ENCODE results near the gene ADGRE1. TPM values are rescaled to one million over a fixed set of nuclear protein-coding genes. Genes with fewer than 3 reads are reported as not detected.
"Not testable (repeated sequence)": the region's sequence is repeated elsewhere in the genome, so short reads cannot be mapped to it uniquely, and the experiment has no call there.

ADGRE1 gene
- total and polyA plus RNA-seq, 2 experiments from 2014 or later: not detected

DNA sequence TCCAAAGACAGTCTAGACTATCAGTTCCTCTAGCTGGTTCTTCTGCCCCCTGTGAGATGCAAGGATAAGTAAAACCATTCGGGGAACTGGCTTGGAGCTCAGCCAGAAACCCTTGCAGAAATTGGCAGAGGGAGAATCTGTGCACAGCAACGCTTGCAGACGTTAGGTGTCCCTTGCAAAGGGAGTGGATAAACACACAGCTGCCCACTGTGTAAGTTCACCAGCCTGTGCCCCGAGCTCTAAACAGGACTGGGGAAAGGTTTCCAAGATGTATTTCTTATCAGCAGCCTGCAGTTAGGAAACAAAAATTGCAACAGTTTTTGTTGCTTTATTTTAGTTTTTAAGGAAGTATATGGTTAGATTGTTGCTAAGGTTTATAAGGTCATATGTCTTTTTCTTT is 19.0 kb upstream of the ADGRE1 start:
- Histone ChIP-seq H3K36me3 (ENCODE audit: insufficient read depth) (no peaks in the 10 kb centered on the region), H3K79me2 (replicated peaks; ENCODE audit: insufficient read depth) (no peaks in the 10 kb centered on the region), H2AFZ (no peak overlapping the region), H3K4me3 (no peak overlapping the region), H3K4me2 (no peak overlapping the region), H3K9me2 (ENCODE audit: insufficient read depth) (no peaks in the 10 kb centered on the region), H3K27ac (ENCODE audit: low read depth) (no peak overlapping the region), H4K20me1 (replicated peaks; ENCODE audit: insufficient read depth) (no peaks in the 10 kb centered on the region), H3F3A (replicated peaks; ENCODE audit: low read depth) (no peaks in the 10 kb centered on the region), H3K4me1 (ENCODE audit: insufficient read depth) (no peaks in the 10 kb centered on the region), H3K27me3 (ENCODE audit: insufficient read depth) (no peaks in the 10 kb centered on the region)
- Mint-ChIP-seq H3K27ac (no peak overlapping the region), H3K4me3 (no peak overlapping the region), H3K9me3 (peaks cover 89% of the 10 kb centered on the region), H3K4me1 (no peaks in the 10 kb centered on the region), H3K27me3 (ENCODE audit: insufficient read depth, low read depth, poor library complexity) (peaks cover 10% of the 10 kb centered on the region), H3K36me3 (ENCODE audit: low read depth) (peaks cover 37% of the 10 kb centered on the region)
- DNase-seq (ENCODE audit: low spot score) (no peak), ATAC-seq (no peak)
- TF ChIP-seq ZNF114 (CRISPR knock-in tag; IDR thresholded peaks at IDR 0.05): no peak
- TF ChIP-seq STAT1 (IDR thresholded peaks at IDR 0.05; ENCODE audit: unreplicated experiment): no peak
- no peak for TF ChIP-seq EZH2phosphoT487 (IDR thresholded peaks at IDR 0.05; ENCODE audit: unreplicated experiment)
- TF ChIP-seq NANOG (IDR thresholded peaks at IDR 0.05; ENCODE audit: borderline replicate concordance): no peak
- no peak for TF ChIP-seq EZH2 (IDR thresholded peaks at IDR 0.05; ENCODE audit: low read depth, unreplicated experiment)
- TF ChIP-seq JUNB (IDR thresholded peaks at IDR 0.05; ENCODE audit: unreplicated experiment): no peak
- TF ChIP-seq CREB1 (CRISPR knock-in tag; IDR thresholded peaks at IDR 0.05; ENCODE audit: low read depth): no peak
- TF ChIP-seq, protein P1, sequence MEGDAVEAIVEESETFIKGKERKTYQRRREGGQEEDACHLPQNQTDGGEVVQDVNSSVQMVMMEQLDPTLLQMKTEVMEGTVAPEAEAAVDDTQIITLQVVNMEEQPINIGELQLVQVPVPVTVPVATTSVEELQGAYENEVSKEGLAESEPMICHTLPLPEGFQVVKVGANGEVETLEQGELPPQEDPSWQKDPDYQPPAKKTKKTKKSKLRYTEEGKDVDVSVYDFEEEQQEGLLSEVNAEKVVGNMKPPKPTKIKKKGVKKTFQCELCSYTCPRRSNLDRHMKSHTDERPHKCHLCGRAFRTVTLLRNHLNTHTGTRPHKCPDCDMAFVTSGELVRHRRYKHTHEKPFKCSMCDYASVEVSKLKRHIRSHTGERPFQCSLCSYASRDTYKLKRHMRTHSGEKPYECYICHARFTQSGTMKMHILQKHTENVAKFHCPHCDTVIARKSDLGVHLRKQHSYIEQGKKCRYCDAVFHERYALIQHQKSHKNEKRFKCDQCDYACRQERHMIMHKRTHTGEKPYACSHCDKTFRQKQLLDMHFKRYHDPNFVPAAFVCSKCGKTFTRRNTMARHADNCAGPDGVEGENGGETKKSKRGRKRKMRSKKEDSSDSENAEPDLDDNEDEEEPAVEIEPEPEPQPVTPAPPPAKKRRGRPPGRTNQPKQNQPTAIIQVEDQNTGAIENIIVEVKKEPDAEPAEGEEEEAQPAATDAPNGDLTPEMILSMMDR (conservative IDR thresholded peaks at IDR 0.05; ENCODE audit: low read depth in 2 of 2): no peak
- TF ChIP-seq, protein P2, sequence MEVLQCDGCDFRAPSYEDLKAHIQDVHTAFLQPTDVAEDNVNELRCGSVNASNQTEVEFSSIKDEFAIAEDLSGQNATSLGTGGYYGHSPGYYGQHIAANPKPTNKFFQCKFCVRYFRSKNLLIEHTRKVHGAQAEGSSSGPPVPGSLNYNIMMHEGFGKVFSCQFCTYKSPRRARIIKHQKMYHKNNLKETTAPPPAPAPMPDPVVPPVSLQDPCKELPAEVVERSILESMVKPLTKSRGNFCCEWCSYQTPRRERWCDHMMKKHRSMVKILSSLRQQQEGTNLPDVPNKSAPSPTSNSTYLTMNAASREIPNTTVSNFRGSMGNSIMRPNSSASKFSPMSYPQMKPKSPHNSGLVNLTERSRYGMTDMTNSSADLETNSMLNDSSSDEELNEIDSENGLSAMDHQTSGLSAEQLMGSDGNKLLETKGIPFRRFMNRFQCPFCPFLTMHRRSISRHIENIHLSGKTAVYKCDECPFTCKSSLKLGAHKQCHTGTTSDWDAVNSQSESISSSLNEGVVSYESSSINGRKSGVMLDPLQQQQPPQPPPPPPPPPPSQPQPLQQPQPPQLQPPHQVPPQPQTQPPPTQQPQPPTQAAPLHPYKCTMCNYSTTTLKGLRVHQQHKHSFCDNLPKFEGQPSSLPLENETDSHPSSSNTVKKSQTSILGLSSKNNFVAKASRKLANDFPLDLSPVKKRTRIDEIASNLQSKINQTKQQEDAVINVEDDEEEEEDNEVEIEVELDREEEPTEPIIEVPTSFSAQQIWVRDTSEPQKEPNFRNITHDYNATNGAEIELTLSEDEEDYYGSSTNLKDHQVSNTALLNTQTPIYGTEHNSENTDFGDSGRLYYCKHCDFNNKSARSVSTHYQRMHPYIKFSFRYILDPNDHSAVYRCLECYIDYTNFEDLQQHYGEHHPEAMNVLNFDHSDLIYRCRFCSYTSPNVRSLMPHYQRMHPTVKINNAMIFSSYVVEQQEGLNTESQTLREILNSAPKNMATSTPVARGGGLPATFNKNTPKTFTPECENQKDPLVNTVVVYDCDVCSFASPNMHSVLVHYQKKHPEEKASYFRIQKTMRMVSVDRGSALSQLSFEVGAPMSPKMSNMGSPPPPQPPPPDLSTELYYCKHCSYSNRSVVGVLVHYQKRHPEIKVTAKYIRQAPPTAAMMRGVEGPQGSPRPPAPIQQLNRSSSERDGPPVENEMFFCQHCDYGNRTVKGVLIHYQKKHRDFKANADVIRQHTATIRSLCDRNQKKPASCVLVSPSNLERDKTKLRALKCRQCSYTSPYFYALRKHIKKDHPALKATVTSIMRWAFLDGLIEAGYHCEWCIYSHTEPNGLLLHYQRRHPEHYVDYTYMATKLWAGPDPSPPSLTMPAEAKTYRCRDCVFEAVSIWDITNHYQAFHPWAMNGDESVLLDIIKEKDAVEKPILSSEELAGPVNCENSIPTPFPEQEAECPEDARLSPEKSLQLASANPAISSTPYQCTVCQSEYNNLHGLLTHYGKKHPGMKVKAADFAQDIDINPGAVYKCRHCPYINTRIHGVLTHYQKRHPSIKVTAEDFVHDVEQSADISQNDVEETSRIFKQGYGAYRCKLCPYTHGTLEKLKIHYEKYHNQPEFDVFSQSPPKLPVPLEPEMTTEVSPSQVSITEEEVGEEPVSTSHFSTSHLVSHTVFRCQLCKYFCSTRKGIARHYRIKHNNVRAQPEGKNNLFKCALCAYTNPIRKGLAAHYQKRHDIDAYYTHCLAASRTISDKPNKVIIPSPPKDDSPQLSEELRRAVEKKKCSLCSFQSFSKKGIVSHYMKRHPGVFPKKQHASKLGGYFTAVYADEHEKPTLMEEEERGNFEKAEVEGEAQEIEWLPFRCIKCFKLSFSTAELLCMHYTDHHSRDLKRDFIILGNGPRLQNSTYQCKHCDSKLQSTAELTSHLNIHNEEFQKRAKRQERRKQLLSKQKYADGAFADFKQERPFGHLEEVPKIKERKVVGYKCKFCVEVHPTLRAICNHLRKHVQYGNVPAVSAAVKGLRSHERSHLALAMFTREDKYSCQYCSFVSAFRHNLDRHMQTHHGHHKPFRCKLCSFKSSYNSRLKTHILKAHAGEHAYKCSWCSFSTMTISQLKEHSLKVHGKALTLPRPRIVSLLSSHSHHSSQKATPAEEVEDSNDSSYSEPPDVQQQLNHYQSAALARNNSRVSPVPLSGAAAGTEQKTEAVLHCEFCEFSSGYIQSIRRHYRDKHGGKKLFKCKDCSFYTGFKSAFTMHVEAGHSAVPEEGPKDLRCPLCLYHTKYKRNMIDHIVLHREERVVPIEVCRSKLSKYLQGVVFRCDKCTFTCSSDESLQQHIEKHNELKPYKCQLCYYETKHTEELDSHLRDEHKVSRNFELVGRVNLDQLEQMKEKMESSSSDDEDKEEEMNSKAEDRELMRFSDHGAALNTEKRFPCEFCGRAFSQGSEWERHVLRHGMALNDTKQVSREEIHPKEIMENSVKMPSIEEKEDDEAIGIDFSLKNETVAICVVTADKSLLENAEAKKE (CRISPR knock-in tag; IDR thresholded peaks at IDR 0.05): no peak
- TF ChIP-seq, protein P3, sequence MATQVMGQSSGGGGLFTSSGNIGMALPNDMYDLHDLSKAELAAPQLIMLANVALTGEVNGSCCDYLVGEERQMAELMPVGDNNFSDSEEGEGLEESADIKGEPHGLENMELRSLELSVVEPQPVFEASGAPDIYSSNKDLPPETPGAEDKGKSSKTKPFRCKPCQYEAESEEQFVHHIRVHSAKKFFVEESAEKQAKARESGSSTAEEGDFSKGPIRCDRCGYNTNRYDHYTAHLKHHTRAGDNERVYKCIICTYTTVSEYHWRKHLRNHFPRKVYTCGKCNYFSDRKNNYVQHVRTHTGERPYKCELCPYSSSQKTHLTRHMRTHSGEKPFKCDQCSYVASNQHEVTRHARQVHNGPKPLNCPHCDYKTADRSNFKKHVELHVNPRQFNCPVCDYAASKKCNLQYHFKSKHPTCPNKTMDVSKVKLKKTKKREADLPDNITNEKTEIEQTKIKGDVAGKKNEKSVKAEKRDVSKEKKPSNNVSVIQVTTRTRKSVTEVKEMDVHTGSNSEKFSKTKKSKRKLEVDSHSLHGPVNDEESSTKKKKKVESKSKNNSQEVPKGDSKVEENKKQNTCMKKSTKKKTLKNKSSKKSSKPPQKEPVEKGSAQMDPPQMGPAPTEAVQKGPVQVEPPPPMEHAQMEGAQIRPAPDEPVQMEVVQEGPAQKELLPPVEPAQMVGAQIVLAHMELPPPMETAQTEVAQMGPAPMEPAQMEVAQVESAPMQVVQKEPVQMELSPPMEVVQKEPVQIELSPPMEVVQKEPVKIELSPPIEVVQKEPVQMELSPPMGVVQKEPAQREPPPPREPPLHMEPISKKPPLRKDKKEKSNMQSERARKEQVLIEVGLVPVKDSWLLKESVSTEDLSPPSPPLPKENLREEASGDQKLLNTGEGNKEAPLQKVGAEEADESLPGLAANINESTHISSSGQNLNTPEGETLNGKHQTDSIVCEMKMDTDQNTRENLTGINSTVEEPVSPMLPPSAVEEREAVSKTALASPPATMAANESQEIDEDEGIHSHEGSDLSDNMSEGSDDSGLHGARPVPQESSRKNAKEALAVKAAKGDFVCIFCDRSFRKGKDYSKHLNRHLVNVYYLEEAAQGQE (IDR thresholded peaks at IDR 0.05; ENCODE audit: unreplicated experiment): no peak

DNA sequence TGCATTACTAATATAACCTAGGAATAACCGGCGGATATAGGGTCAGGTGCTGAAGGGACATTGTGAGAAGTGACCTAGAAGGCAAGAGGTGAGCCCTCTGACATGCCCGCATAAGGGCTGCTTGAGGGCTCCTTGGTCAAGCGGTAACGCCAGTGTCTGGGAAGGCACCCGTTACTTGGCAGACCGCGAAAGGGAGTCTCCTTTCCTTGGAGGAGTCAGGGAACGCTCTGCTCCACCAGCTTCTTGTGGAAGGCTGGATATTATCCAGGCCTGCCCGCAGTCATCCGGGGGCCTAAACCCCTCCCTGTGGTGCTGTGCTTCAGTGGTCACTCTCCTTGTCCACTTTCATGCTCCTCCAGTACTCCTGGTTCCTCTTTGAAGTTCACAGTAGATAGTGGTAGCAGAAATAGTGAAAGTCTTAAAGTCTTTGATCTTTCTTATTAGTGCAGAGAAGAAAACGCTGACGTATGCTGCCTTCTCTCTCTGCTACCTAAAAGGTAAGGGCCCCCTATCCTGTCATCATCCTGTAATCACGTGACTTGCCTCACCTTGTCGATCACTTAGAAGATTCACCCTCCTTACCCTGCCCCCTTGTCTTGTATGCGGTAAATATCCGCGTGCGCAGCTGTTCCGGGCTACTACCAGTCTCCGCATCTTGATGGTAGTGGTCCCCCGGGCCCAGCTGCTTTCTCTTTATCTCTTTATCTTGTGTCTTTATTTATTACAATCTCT is 18.1 kb upstream of the ADGRE1 start:
- not testable (repeated sequence) for H3K4me3 Mint-ChIP-seq; H3K36me3 ChIP-seq (ENCODE audit: insufficient read depth); H3K27me3 ChIP-seq (ENCODE audit: insufficient read depth); H3K4me1 ChIP-seq (ENCODE audit: insufficient read depth); H3K4me3 ChIP-seq; H2AFZ ChIP-seq; H4K20me1 ChIP-seq (replicated peaks; ENCODE audit: insufficient read depth); H3K4me2 ChIP-seq; H3K79me2 ChIP-seq (replicated peaks; ENCODE audit: insufficient read depth); ATAC-seq; H3F3A ChIP-seq (replicated peaks; ENCODE audit: low read depth); H3K27ac Mint-ChIP-seq; H3K27ac ChIP-seq (ENCODE audit: low read depth); H3K4me1 Mint-ChIP-seq; H3K9me2 ChIP-seq (ENCODE audit: insufficient read depth); H3K27me3 Mint-ChIP-seq (ENCODE audit: insufficient read depth, low read depth, poor library complexity); DNase-seq (ENCODE audit: low spot score)
- H3K36me3 Mint-ChIP-seq (ENCODE audit: low read depth): peaks cover 42% of the 10 kb centered on the region
- H3K9me3 Mint-ChIP-seq: peaks cover 92% of the 10 kb centered on the region

Measured in GM23338 (cell line).